GM21529 (cell line): ENCODE measurements around the gene PCDHB12.
"Not testable (repeated sequence)": the region's sequence is repeated elsewhere in the genome, so short reads cannot be mapped to it uniquely, and the experiment has no call there.

Source experiments
- ATAC-seq: cut with Tn5 transposase; IDR thresholded peaks from one replicate; pipeline ENCODE4 v1.9.1; 2021; ENCODE audit not compliant: unreplicated experiment

The PCDHB12 gene

GRCh38 chr5:141208478-141208877 is at the start of gene PCDHB12:
Gene PCDHB12, plus strand, starts transcription at chr5:141208719. Its CDS starts 189 bp downstream, at chr5:141208908.
- ATAC-seq, result no peak

DNA sequence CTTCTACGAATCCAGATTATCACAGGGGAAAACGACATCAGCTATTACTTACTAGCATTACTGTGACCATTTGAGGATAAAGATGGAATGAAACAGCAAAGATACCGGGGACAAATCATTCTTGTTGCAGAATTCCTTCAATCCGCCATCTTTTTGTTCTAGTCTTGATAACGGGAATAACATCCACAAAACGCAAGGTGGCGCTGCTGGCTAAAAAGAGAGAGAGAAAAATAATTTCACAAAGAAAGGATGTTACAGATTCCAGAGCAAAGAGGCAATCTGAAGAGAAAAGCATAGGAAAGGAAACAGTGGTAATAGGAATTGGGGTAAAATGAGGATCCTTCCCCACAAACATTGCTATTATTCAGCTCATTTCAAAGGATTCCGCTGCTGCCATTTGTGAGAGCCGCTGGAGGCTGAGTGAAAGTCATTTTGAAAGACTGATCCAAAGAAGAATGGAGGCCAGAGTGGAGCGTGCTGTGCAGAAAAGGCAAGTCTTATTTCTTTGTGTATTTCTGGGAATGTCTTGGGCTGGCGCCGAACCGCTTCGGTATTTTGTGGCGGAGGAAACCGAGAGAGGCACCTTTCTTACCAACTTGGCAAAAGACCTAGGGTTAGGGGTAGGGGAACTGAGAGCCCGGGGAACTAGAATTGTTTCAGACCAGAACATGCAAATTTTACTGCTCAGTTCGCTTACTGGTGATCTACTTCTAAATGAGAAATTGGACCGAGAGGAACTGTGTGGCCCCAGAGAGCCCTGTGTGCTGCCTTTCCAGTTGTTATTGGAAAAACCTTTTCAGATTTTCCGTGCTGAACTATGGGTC is 35.9 kb upstream of the PCDHB12 start, which contains the start of gene PCDHB7:
PCDHB7 (plus strand) TSS at position 264 of the 824 bp plus-strand sequence; CDS start at position 456, 192 bp downstream.
- ATAC-seq, result no peak

DNA sequence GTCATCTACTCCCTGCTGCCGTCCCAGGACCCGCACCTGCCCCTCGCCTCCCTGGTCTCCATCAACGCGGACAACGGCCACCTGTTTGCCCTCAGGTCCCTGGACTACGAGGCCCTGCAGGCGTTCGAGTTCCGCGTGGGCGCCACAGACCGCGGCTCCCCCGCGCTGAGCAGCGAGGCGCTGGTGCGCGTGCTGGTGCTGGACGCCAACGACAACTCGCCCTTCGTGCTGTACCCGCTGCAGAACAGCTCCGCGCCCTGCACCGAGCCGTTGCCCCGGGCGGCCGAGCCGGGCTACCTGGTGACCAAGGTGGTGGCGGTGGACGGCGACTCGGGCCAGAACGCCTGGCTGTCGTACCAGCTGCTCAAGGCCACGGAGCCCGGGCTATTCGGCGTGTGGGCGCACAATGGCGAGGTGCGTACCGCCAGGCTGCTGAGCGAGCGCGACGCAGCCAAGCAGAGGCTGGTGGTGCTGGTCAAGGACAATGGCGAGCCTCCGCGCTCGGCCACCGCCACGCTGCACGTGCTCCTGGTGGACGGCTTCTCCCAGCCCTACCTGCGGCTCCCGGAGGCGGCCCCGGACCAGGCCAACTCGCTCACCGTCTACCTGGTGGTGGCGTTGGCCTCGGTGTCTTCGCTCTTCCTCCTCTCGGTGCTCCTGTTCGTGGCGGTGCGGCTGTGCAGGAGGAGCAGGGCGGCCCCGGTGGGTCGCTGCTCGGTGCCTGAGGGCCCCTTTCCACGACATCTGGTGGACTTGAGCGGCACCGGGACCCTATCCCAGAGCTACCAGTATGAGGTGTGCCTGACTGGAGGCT is 34.0 kb upstream of the PCDHB12 start:
- ATAC-seq, result not testable (repeated sequence)

- no peak for ATAC-seq
Observed at GRCh38 chr5:141175933-141176332, 32.6 kb upstream of the PCDHB12 start.

- not testable (repeated sequence) for ATAC-seq
Observed at GRCh38 chr5:141177577-141178191, 30.8 kb upstream of the PCDHB12 start, which contains the start of gene PCDHB8. Gene PCDHB8, plus strand, starts transcription at chr5:141177790. Its CDS starts 245 bp downstream, at chr5:141178035.

- not testable (repeated sequence) for ATAC-seq
Observed at GRCh38 chr5:141179371-141179770, 29.1 kb upstream of the PCDHB12 start.

- ATAC-seq, result not testable (repeated sequence)
Observed at GRCh38 chr5:141179876-141180275, 28.6 kb upstream of the PCDHB12 start.

GRCh38 chr5:141180313-141180712 is 28.2 kb upstream of the PCDHB12 start:
- ATAC-seq, result no peak

DNA sequence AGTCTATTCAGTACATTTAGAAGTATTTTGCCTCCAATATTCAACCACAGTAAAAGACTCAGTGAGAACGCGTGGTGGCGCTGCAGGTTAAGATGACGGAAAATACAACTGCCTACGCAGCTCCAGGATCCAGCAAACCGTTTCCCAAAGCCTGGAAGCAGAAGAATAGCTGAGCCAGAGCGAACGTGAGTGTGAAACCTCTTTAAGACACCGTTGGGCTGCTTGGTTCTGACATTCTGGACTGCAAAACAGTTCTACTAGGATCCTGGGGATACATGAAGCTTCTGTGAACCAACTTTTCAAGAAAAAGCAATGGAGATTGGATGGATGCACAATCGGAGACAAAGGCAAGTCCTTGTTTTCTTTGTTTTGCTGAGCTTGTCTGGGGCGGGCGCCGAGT is 26.3 kb upstream of the PCDHB12 start, which contains the start of gene PCDHB16:
PCDHB16 (plus strand) TSS at position 140 of the 400 bp plus-strand sequence; CDS start at position 313, 173 bp downstream.
- ATAC-seq, result no peak

GRCh38 chr5:141184117-141184855 is 24.2 kb upstream of the PCDHB12 start:
- not testable (repeated sequence) for ATAC-seq

- ATAC-seq, result no peak
Observed at GRCh38 chr5:141186897-141187512, 21.5 kb upstream of the PCDHB12 start, which contains the start of gene PCDHB9. Gene PCDHB9, plus strand, starts transcription at chr5:141187161. Its CDS starts 158 bp downstream, at chr5:141187319.

DNA sequence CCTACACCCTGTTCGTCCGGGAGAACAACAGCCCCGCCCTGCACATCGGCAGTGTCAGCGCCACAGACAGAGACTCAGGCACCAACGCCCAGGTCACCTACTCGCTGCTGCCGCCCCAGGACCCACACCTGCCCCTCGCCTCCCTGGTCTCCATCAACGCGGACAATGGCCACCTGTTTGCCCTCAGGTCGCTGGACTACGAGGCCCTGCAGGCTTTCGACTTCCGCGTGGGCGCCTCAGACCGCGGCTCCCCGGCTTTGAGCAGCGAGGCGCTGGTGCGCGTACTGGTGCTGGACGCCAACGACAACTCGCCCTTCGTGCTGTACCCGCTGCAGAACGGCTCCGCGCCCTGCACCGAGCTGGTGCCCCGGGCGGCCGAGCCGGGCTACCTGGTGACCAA is 19.8 kb upstream of the PCDHB12 start:
- not testable (repeated sequence) for ATAC-seq

GRCh38 chr5:141189131-141189530 is 19.4 kb upstream of the PCDHB12 start:
- ATAC-seq, result not testable (repeated sequence)

GRCh38 chr5:141192110-141192725 is 16.3 kb upstream of the PCDHB12 start, which contains the start of gene PCDHB10:
Gene PCDHB10, plus strand, starts transcription at chr5:141192353. Its CDS starts 200 bp downstream, at chr5:141192553.
- no peak for ATAC-seq

- not testable (repeated sequence) for ATAC-seq
Observed at GRCh38 chr5:141194332-141194731, 14.2 kb upstream of the PCDHB12 start.

- no peak for ATAC-seq
Observed at GRCh38 chr5:141196363-141196762, 12.2 kb upstream of the PCDHB12 start.

DNA sequence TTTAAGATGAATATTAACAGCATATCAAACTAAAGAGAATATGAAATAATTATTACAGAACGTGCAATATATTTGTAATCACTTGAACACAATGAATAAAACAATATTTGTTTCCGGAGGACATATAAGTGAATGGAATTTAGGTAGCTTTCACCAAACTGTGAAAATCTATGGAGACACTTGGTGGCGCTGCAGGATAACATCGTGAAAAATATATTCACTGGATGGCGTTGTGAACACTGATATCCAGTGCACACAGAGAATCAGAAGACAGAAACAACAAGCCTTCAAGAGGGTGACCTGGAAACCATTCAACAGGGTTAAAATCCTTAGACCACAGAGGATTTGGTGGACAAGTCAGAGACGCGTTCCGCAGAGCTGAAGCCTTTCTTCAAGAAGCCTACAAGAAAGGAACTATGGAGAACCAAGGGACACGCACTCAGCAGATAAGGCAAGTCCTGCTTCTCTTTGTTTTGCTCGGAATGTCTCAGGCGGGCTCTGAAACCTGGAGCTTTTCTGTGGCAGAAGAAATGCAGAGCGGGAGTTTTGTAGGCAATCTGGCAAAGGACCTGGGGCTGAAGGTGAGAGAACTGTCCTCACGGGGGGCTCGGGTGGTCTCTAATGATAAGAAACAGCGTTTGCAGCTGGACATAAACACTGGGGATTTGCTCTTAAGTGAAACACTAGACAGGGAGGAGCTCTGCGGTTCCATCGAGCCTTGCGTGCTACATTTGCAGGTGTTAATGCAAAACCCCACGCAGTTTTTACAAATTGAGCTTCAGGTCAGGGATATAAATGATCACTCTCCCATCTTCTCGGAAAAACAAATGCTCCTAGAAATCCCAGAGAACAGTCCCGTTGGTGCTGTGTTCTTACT is 8.9 kb upstream of the PCDHB12 start, which contains the start of gene PCDHB11:
PCDHB11 (plus strand) TSS at position 269 of the 877 bp plus-strand sequence; CDS start at position 417, 148 bp downstream.
- no peak for ATAC-seq

DNA sequence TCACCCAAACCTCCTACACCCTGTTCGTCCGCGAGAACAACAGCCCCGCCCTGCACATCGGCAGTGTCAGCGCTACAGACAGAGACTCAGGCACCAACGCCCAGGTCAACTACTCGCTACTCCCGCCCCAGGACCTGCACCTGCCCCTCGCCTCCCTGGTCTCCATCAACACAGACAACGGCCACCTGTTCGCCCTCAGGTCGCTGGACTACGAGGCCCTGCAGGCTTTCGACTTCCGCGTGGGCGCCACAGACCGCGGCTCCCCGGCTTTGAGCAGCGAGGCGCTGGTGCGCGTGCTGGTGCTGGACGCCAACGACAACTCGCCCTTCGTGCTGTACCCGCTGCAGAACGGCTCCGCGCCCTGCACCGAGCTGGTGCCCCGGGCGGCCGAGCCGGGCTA is 7.4 kb upstream of the PCDHB12 start:
- ATAC-seq, result not testable (repeated sequence)
